Amygdala (tissue), 56 donors: ENCODE measurements around the gene EPSTI1.
"Not testable (repeated sequence)": the region's sequence is repeated elsewhere in the genome, so short reads cannot be mapped to it uniquely, and the experiment has no call there.

ENCODE experiments used
- DNase-seq, 56 donors: peaks; one replicate each; lab custom pipeline; 2025; lab: John Stamatoyannopoulos, UW

The EPSTI1 gene

DNA sequence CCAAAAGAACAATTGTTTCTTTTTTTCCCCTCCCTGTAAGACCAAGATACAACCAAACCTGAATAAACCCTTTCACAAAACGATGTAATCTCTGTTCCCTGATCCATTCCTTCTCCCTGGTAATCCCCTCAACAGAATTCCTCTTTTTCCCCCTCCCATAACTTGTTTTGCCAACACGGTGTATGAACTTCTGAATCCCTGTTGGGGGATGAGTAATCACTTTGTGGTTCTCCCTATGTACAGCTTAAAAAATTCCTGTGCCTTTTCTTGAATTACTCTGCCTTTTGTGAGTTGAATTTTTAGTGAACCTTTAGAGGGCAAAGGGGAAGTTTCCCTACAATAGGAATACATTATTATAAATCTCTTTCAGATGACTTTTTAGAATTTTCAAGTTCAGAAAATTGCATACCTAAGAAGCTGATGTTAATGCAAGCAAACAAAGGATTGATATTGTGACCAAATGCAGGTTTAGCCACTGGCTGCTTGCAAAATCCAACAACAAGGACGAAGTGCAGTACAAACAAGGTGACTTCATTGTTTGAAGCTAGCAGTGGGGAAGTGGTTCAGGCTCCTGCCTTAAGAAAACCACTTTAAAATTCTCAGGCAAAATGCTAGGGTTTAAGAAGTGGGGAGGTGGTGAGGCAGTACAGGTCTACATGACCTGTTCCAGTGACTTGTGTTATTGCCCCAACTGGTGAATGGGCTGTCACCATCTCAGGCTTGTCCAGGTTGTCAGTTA, 15.0 kb upstream of the EPSTI1 start:
- no peak for DNase-seq

DNA sequence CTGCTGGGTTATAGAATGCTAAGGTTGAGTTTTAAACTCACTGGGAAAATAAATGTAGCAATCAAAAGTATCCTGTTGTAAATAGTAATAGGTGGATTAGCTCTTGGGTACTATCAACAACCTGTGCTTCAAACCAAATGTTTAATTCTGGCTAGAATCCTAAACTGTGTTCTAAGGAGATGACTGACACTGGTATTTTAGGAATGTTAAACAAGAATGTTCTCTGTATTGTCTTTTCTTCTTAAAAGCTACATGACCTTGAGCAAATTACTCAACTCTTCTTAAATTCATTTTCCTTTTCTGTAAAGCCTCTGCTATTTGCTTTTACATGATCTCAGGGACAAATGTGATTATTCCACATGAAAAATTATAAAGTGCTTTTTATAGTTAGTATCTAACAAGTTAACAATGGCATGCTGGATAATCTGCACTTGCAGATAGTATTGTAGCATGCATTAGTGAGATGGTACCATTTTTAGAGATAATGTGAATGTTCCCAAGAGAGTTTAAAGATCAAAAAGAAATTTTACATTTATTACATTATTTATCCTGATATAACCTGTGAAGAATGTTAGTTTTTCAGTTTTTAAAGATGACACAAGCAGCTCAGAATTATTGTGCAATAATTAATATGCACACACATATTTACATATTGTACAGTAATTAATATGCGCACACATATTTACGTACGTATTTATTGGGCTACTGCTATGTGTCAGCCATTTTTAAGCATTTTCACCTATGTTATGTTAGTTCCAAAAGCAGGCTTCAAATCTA, 13.6 kb upstream of the EPSTI1 start:
- no peak for DNase-seq

DNA sequence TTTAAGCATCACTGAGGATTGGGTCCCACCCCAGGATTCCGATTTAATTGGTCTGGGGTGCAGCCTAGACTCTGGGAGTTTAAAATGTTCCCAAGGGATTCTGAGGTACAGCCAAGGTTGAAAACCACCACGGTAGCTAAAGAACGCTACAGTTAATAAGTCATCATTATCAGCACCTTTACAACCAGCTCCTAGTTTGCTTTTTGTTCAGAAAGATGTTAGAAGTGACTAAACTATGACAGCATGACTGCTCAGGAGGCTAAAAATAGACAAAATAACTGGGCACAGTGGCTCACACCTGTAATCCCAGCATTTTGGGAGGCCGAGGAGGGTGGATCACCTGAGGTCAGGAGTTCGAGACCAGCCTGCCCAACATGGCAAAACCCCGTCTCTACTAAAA, 11.7 kb upstream of the EPSTI1 start:
- DNase-seq = no peak

DNA sequence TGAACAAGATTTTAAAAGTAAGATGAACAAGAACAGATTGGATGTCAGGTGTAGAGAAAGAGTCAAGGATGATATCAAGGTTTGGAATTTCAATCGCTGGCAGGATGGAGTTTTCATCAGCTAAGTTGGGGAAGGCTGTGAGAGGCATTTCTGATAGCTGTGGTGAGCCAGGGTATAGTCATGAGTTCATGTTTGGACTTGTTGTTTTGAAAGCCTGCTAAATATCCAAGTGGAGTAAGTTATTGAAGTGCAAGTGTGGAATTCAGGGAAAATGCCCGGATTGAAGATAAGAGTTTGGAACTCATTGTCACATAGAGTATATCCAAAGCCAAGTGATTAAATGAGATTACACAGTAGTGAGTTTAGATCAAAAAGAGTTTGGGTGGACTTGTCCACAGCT, 11.0 kb upstream of the EPSTI1 start:
- DNase-seq = no peak

DNA sequence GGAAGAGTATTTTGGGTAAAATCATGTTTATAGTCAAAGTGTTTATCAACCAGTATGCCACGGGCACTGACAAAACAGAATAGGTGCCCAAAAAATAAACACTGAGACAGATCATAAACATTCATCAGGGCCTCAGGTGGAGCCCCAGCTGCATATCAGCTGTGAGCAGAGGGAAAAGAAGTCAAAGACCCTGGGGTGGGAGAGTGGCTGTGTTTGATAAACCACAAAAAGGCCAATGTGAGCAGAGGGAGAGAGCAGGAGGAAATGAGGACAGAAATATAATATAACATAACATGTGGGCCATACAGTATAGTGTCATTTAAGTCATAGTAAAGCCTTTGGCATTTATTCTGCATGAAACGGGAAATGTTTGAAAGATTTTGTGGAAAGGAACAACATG, 10.0 kb upstream of the EPSTI1 start:
- DNase-seq = no peak

DNA sequence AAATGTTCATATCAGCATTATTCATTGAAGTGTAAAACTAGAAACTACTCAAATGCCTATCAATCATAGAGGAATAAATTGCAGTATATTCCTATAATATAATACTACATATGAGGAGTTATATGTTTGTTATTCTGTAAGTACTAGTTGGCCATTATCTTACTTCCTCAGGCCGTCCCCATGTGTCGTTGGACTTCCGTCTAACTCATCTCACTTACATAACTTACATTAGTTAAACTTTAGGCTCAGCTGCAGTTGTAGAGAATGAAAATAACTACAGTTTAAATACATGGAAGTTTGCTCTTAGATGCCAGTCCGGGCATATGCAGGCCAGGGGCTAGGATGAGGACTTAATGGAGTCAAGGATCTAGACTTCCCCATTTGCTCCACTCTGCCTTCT, 8.6 kb upstream of the EPSTI1 start:
- DNase-seq = no peak

DNA sequence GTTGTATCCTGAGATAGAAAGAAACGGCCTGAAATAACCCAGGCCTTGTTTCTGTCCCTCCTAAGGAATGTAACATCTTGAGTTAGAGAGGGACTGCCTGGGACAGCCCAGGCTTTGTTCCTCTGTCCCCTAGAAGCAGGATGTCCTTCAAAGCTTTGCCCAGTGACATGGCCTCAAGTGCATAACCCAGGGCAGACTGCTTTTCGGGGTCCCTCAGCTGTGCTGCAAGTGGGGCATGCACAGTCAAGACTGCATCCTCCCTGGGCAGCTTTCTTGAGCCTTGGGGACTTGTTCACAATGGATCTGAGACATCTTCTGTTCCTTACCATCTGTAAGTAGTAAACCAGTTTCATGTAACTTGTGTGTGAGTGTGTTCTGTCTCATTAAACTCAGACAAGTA, 7.5 kb upstream of the EPSTI1 start:
- DNase-seq = no peak

DNA sequence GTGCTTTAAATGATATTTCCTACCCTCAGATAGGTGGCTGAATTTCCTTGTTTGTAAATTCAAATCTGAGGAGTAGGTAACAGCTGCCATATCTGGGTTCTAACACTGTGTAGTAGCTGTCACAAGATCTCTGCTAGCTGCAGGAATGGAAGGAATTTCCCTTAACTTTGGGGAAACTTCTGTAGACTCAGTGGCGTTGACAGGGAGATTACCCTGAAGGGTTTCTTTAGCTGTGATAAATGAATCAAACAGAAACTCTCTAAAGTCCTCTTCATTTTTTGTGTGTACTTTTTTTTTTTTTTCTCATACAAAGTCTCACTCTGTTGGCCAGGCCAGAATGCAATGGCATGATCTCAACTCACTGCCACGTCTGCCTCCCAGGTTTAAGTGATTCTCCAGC, 5.3 kb upstream of the EPSTI1 start:
- no peak for DNase-seq

DNA sequence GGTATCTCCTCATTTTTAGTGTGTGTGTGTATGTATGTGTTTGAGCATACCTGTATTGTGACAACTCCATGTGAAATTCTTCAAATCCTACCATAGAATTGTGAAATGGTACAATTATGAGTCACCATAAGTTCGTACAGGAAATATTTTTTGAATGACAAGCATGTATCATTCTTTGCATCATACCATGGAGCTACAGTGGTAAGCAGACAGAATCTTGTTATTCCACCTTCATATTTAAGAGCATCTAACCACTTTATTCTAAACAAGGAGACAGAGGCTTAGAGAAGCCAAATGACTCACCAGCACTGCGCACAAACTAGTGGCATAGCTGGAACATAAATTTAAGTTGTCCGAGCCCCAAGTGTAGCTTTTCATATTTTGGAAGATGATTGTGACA, 4.5 kb upstream of the EPSTI1 start:
- DNase-seq = no peak

DNA sequence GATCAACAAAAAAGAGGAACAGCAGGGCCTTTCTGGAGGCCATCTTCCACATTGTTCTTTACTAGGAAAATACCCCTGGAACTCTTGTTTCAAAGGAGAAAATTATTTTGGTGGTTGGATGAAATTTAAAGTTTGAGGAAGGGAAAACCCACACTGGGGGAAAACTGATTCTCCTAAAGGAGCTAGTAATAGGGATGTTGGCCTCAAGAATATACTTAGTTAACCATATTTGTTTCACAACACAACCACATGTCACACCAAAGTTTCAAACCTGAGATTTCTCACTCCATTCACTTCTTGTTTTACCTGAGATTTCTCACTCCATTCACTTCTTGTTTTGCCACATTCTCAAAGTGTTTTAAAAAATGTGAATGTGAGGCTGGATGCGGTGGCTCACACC, 2.8 kb upstream of the EPSTI1 start:
- no peak for DNase-seq

DNA sequence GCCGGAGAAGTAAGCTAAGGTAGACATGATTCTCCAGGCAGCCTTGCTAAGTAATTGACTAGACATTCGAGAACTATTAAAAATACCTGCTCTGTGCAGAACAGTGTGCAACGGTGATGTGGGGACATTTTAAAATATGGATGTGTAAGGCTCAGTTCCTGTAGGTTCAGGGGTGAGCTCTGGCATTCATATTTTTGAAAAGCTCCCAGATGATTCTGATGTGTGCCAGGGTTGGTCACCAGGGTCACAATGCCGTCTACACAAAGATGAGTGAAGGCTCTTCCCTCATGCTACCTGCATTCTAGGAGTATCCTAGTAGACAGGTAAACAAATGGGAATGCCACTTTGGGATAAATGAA, 702 bp upstream of the EPSTI1 start:
- DNase-seq = no peak

DNA sequence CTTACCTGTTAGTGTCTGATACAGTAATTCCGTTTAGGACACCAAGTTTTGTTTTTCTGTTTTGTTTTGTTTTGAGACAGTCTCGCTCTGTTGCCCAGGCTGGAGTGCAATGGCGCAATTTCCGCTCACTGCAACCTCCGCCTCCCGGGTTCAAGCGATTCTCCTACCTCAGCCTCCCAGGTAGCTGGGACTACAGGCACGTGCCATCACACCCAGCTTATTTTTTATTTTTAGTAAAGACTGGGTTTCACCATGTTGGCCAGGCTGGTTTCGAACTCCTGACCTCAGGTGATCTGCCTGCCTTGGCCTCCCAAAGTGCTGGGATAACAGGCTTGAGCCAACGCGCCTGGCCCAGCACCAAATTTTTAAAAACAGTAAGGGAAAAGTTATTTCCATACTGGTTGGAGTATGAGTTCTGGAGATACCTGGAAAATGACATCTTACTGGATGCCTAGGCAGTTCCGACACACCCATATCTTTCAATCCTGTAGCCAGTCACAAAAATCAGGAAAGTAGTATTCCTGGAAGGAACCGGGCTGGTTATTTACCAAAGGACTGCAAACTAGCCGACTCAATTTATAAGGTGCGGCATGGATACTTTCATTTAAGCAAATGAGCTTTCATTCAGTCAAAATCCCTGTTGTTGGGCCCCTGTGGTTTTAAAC, 676 bp downstream of the EPSTI1 start:
- not testable (repeated sequence) for DNase-seq

DNA sequence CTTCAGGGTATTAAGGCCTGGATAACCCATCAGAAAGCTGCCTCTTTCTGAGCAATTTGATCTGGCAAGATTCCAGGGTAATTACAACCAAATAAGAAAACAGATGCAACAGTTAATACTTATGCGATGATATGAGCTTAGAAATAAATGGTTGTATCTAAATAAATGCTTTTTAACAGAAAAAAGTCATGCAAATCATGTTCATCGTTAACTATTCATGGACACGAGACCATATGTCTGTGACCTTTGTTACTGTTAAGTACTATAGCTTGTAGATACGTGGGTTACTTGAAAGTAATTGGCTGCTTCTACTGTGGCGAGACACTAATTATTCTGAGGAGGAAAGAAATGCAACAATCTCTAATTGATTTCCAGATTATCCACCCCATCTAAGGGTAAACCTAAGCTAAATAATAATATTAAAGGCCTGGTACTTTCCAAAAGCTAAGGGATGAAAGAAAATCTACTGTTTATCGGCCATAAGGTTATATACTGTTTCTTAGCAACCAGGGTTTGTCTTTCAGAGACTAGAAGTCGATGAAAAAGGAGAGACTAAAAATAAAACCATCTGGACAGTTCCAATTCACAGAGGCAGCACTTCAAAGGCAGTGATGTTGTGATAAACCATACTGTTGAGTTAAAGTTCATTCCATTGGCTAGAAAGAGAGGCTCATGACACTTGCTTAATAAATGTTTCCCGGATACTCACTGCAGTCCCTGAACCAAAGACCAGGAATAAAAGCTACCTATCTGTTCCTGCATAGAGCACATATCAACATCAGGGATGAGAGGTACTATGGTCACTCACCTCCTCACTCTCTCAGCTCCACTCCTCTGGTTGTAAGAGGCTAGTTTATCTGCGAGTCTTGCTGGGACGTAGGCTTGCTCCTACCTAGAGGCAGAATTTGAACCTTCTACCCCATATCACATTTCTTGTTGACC, 1.5 kb downstream of the EPSTI1 start:
- no peak for DNase-seq

DNA sequence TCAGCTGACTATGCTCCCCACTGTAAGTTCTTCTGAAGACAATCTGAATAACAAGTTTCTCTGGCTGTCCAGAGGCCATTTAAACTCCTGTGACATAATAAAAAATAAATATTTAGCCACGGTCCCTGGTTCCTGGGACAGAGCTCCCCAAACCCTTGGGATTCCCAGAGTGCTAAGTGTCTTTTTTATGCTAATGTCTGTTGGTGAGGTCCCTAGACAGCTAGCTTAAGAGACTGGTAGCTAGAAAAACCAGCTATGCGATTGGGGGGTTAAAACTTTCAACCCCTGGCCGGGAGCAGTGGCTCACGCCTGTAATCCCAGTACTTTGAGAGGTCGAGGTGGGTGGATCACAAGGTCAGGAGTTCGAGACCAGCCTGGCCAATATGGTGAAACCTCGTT, 5.9 kb downstream of the EPSTI1 start:
- DNase-seq = no peak

DNA sequence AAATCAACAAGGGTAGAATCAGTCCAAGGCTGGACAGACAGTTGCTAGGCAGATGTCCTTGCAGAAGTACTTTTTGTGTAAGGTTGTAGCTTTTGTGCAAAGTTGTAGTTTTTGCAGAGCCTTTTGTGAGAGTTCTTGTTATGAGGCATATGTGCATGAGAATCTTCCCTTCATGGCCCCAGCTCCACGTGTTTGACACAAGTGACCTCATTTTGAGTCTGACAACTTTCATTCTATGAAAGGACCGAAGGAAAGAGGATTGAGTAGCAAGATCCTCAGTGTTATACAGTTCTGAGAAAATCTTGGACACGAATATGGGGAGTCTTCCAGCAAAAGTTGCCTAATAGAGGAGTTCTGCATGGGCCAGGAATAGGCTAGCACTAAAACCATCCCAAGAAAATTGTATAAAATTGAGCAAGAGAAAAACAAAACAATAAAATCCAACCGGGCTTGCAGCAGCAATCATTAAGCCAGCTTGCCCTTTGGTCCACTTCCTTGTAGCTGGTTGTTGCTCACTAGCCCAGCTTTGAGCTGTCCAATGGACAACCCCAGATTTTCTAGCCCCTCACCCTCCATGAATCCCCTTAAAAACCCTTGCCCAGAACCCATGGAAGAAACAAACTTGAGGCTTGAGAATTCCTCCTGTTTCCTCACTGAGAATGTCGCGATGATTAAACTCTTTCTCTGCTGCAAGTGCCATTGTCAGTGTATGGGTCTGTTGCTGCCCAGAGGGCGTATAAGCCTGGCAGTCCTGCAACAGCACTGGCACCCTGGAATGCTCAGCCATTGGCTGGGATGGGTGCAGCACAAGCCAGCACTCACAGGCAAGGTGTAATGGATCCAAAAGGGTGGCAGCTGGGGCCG, 6.5 kb downstream of the EPSTI1 start:
- DNase-seq = peak in 11 of 56 donors; percentile 1 to 44 (median 8)

DNA sequence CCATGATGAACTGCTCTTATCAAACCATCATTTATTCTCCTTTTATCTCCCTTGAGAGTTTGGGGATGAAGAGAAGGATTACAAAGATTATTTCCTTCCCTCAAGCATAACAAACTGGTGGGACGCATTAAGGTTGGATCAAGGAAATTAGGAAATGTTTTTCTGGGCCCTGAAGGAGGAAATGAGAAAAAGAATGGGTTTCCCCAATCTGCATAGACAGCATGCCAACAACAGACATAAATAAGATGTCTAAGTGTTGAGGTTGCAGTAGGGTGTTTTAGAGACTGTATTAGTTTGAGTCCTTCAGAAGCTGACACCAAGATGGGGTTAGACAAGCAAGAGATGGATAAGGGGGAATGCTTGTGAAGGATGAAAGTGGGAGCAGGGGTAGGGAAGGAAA, 7.3 kb downstream of the EPSTI1 start:
- no peak for DNase-seq

DNA sequence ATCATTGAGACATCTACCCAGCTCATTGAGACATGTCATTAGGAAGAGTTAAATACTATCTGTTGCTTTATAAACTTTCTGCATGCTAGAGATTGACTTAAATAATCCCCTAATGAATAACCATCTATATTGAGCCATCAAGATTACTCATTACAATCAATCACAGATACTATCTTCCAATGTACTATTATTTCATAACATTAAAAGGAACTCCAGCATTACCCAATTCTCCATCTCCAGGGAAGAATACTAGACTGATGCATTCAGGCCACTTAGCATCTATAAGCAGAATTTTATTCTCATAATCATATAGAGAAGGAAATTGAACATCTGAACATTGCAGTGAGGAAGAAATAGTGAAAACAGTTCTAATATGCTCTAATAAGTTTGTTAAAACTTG, 8.0 kb downstream of the EPSTI1 start:
- DNase-seq = no peak

DNA sequence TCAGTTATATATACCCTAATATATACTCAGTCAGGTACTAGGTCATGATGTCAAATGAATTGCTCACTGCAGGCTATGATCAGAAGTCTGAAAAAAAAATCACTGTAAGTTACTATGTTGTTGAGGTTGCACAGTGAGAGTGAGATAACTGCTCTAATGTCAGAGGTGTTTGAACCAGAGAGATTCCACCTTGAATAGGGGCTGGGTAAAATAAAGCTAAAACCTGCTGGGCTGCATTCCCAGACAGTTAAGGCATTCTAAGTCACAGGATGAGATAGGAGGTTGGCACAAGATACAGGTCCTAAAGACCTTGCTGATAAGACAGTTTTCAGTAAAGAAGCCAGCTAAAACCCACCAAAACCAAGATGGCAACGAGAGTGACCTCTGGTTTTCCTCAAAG, 10.2 kb downstream of the EPSTI1 start:
- no peak for DNase-seq

DNA sequence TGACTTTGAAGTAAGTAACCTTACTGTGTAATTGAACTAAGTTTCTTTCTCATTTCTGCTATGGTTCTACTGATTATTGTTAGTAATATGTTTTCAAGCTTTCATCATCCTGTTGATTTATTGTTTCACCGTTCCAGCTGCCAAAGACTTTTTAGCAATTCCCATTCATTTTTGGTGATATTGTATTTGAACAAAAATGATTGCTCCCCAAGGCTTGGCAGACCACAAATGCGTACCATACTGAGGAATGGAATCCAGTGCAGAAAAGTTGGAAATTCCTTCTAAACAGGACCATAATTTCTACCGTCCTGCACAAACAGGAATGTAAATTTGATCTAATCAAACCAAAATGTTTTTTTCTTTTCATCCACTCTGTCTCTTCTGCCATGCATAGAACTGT, 10.7 kb downstream of the EPSTI1 start:
- DNase-seq = no peak

DNA sequence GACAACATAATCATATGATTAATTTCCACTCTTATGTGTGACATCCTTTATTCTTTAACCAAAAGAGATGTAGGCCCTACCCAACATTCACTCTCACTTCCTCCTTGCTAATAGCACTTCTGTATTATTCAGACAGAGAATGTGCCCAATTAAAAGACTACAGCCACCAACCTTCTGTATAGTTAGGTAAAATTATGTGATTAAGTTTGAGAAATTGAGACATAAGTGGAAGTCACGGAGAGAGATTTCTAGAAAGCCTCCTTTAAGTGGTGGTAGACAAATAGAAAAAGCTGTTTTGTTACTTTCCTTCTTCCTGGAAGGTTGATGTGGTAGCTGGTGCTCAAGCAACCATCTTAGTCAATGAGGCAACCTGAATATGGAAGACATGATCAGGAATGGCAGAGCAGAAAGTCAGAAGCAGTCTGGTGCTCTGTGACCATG, 14.8 kb downstream of the EPSTI1 start:
- DNase-seq = no peak
